H1 (cell line): ENCODE data around the gene ABL1. TPM values are rescaled to one million over a fixed set of nuclear protein-coding genes. Genes with fewer than 3 reads are reported as not detected.

Experiments used
- BCL11A ChIP-seq, 2 experiments: IDR thresholded peaks; one replicate each; pipeline ENCODE4 v1.6.1; 2011; ENCODE audit warnings: low read depth in 2 of 2, low read length in 2 of 2, mild to moderate bottlenecking in 2 of 2
- CHD7 ChIP-seq: fragments of 300-600 bp; sonication (generic); IDR thresholded peaks from 2 replicates; pipeline ENCODE4 v1.7.1; 2012; ENCODE audit warnings: low read length, moderate library complexity, mild to moderate bottlenecking, inconsistent platforms; ENCODE audit not compliant: insufficient replicate concordance
- SP4 ChIP-seq: IDR thresholded peaks from 2 replicates; pipeline ENCODE4 v1.6.1; 2012; ENCODE audit warnings: low read length, inconsistent platforms
- TBP ChIP-seq: IDR thresholded peaks from 2 replicates; pipeline ENCODE4 v1.6.1; 2011; ENCODE audit warnings: low read depth, low read length, improper control_type of control experiment
- polyA plus RNA-seq, 7 experiments: library from polyadenylated mRNA; depleted of rRNA in 3 of 7; stranded (reverse) in 5 of 7; unstranded in 2 of 7; fragments of >200 nt in 5 of 7; fragments of 200-250 nt in 2 of 7; gene quantifications; 1 replicate in 5 of 7; 2 replicates in 1 of 7; 4 replicates in 1 of 7; pipeline versions ENCODE4 v1.2.1 to v1.2.3, GENCODE V29; 2011 to 2013; ENCODE audit warnings: missing spikeins in 2 of 7, mixed read lengths in 2 of 7
- total RNA-seq: library from RNA; stranded (reverse); fragmentation: NEBNext Ultra II Directional; extraction: Animal tissue kit (Norgen Biotek cat#: 25700); gene quantifications from 2 replicates; pipeline ENCODE4 v1.2.1, GENCODE V29; 2021
- TF ChIP-seq, protein P1 (sequence below): IDR thresholded peaks from 2 replicates; pipeline ENCODE4 v1.6.1; 2011; ENCODE audit warnings: low read length, improper control_type of control experiment
- TF ChIP-seq, protein P2 (sequence below): IDR thresholded peaks from 2 replicates; pipeline ENCODE4 v1.6.1; 2012; ENCODE audit warnings: low read length, inconsistent platforms

ABL1 gene
- total and polyA plus RNA-seq, 2 of the 8 experiments (the other 6 are each of a cell fraction or from before 2014, with no cell fraction given) = 35.3 to 104 TPM

DNA sequence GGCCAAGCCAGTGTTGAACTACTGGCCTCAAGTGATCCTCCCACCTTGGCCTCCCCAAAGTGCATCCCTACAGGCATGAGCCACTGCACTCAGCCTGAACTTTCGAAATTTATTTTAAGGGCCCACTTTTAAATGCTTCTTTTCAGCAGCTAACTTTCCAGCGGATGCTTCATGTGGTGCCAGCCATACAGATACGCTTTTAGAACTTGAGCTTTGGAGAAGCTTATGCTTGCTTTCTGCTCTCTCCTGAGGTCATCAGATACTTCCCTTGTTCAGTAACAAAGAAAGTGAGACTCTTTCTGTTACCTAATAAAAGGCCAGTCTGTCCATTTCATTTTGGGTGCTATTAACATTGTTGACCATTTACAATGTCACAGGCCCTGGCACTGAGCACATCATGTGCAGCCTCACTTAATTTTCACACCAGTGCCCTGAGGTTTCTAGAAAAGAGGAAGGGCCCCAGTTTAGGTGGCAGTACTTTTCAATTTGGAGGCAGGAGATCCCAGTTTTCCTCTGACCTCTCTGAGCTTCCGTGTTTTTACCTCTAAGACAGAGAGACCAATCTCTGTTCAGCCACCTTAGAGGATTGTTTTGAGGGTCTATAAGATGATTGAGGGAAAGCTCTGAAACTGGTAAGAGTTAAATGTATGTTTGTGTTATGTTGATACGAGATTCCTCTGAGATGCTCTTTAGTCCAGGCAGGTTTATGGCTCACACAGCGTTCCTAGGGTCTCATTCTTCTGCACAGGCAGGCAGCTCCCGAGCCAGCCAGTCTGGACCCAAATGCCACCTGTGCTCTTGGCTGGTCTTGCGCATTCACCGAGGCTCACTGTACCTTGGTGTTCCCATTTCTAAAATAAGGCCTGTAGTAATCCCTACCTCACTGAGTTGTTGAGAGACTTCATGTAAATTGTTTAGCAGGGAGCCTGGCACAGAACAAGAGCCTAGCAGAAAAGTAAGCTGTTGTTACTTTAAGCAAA is 4.4 kb downstream of the ABL1 start (continued):
- TF ChIP-seq, protein P1, sequence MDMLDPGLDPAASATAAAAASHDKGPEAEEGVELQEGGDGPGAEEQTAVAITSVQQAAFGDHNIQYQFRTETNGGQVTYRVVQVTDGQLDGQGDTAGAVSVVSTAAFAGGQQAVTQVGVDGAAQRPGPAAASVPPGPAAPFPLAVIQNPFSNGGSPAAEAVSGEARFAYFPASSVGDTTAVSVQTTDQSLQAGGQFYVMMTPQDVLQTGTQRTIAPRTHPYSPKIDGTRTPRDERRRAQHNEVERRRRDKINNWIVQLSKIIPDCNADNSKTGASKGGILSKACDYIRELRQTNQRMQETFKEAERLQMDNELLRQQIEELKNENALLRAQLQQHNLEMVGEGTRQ = no peak
- TF ChIP-seq, protein P2, sequence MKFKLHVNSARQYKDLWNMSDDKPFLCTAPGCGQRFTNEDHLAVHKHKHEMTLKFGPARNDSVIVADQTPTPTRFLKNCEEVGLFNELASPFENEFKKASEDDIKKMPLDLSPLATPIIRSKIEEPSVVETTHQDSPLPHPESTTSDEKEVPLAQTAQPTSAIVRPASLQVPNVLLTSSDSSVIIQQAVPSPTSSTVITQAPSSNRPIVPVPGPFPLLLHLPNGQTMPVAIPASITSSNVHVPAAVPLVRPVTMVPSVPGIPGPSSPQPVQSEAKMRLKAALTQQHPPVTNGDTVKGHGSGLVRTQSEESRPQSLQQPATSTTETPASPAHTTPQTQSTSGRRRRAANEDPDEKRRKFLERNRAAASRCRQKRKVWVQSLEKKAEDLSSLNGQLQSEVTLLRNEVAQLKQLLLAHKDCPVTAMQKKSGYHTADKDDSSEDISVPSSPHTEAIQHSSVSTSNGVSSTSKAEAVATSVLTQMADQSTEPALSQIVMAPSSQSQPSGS = no peak
- TF ChIP-seq CHD7 (no peak), SP4 (no peak), BCL11A (IDR thresholded peaks at IDR 0.05; ENCODE audit: low read depth in 2 of 2, low read length in 2 of 2) (no peak), TBP (no peak)
